H1 (cell line): ENCODE measurements around the gene TMEM212. TPM values are rescaled to one million over a fixed set of nuclear protein-coding genes. Genes with fewer than 3 reads are reported as not detected.

Source experiments
- CTCF ChIA-PET: fragments of 300-600 bp; sonication (Branson Sonifier 250); formaldehyde crosslinking; loops from one replicate; lab custom pipeline; 2021; ENCODE audit not compliant: partially characterized antibody; lab: Charles Lee
- POLR2A ChIA-PET: fragments of 300-600 bp; sonication (Branson Sonifier 250); formaldehyde crosslinking; loops from one replicate; lab custom pipeline; 2021; ENCODE audit warnings: inconsistent platforms; ENCODE audit not compliant: partially characterized antibody; lab: Charles Lee
- DNase-seq, 2 experiments: peaks; one replicate each; pipeline versions ENCODE4 v3.0.0 to v3.0.0-alpha.2; 2010 to 2022; ENCODE audit warnings: low spot score in 2 of 2, low read depth in 1 of 2, mixed read lengths in 1 of 2
- FAIRE-seq: peaks from 2 replicates; lab custom pipeline; 2011; peaks lifted over from hg19 to GRCh38; lab: Jason Lieb, UNC
- H2AFZ ChIP-seq: 2 replicates; pipeline ENCODE4 v1.8.1; 2012; ENCODE audit warnings: low read length, inconsistent platforms
- H2AK5ac ChIP-seq: 2 replicates; pipeline ENCODE4 v1.6.1; 2013; ENCODE audit warnings: low read depth, low read length
- H2BK120ac ChIP-seq: replicated peaks from 2 replicates; pipeline ENCODE3; 2013; ENCODE audit warnings: low read depth, low read length, inconsistent platforms
- H2BK12ac ChIP-seq: 2 replicates; pipeline ENCODE4 v1.6.1; 2013; ENCODE audit warnings: low read depth, low read length
- H2BK15ac ChIP-seq: 2 replicates; pipeline ENCODE4 v1.6.1; 2013; ENCODE audit warnings: low read length
- H2BK20ac ChIP-seq: 2 replicates; pipeline ENCODE4 v1.6.1; 2013; ENCODE audit warnings: low read length
- H2BK5ac ChIP-seq: 2 replicates; pipeline ENCODE4 v1.6.1; 2013; ENCODE audit warnings: low read depth, low read length
- H3K14ac ChIP-seq: 2 replicates; pipeline ENCODE4 v1.6.1; 2013; ENCODE audit warnings: inconsistent platforms; ENCODE audit not compliant: insufficient read length
- H3K18ac ChIP-seq: 2 replicates; pipeline ENCODE4 v1.6.1; 2013; ENCODE audit warnings: low read length; ENCODE audit errors: extremely low read depth
- H3K23ac ChIP-seq: 2 replicates; pipeline ENCODE4 v1.6.1; 2013; ENCODE audit warnings: inconsistent platforms; ENCODE audit not compliant: insufficient read length
- H3K23me2 ChIP-seq: 2 replicates; pipeline ENCODE4 v1.6.1; 2013; ENCODE audit warnings: low read depth, low read length
- H3K27ac ChIP-seq: 2 replicates; pipeline ENCODE4 v1.6.1; 2011; ENCODE audit warnings: low read depth, low read length, inconsistent platforms
- H3K27me3 ChIP-seq, 4 experiments: replicated peaks in 1 of 4; 1 replicate in 1 of 4; 2 replicates in 3 of 4; pipeline versions ENCODE4 v1.6.1 to v1.8.1; 2011 to 2013; ENCODE audit warnings: low read length in 3 of 4, mild to moderate bottlenecking in 3 of 4, inconsistent platforms in 2 of 4, mixed read lengths in 2 of 4, moderate library complexity in 1 of 4; ENCODE audit not compliant: control insufficient read depth in 3 of 4, insufficient read depth in 3 of 4; ENCODE audit errors: extremely low read depth in 1 of 4
- H3K36me3 ChIP-seq, 4 experiments: 2 replicates each; pipeline versions ENCODE4 v1.6.1 to v1.8.1; 2011 to 2013; ENCODE audit warnings: mild to moderate bottlenecking in 4 of 4, low read length in 3 of 4, moderate library complexity in 2 of 4, control low read depth in 1 of 4, inconsistent platforms in 1 of 4; ENCODE audit not compliant: insufficient read depth in 4 of 4, control insufficient read depth in 2 of 4
- H3K4ac ChIP-seq: replicated peaks from 2 replicates; pipeline ENCODE3; 2013; ENCODE audit warnings: low read length, low read depth, mixed read lengths, inconsistent platforms; ENCODE audit not compliant: insufficient read length
- H3K4me1 ChIP-seq, 4 experiments: replicated peaks in 1 of 4; 1 replicate in 1 of 4; 2 replicates in 3 of 4; pipeline versions ENCODE4 v1.6.1 to v1.8.1; 2011 to 2013; ENCODE audit warnings: low read length in 3 of 4, inconsistent platforms in 2 of 4, mixed read lengths in 1 of 4; ENCODE audit not compliant: insufficient read depth in 4 of 4, control insufficient read depth in 3 of 4
- H3K4me2 ChIP-seq, 2 experiments: 2 replicates each; pipeline versions ENCODE4 v1.6.1 to v1.8.1; 2011 to 2013; ENCODE audit warnings: low read depth in 2 of 2, low read length in 2 of 2, control low read depth in 1 of 2, inconsistent platforms in 1 of 2, mild to moderate bottlenecking in 1 of 2; ENCODE audit not compliant: insufficient read depth in 1 of 2
- H3K4me3 ChIP-seq, 4 experiments: fragments of 200-600, 300-600 bp in 1 of 4; sonication (generic), shearing (Covaris generic), sonication (Bioruptor Twin) in 1 of 4; 2 replicates each; pipeline versions ENCODE4 v1.5.1 to v1.8.1; 2011 to 2016; ENCODE audit warnings: low read length in 4 of 4, low read depth in 3 of 4, control low read depth in 2 of 4, inconsistent platforms in 2 of 4, mild to moderate bottlenecking in 2 of 4, mixed read lengths in 1 of 4, moderate library complexity in 1 of 4; ENCODE audit not compliant: insufficient read depth in 2 of 4; ENCODE audit errors: extremely low read depth in 1 of 4
- H3K56ac ChIP-seq: replicated peaks from 2 replicates; pipeline ENCODE3; 2013; ENCODE audit warnings: low read depth, mild to moderate bottlenecking, mixed read lengths, low read length, inconsistent platforms; ENCODE audit not compliant: insufficient read length
- H3K79me1 ChIP-seq: 2 replicates; pipeline ENCODE4 v1.6.1; 2013; ENCODE audit warnings: low read depth, low read length, control low read depth
- H3K79me2 ChIP-seq, 2 experiments: 2 replicates each; pipeline versions ENCODE4 v1.6.1 to v1.8.1; 2012 to 2013; ENCODE audit warnings: low read length in 2 of 2, mild to moderate bottlenecking in 2 of 2, inconsistent platforms in 1 of 2; ENCODE audit not compliant: insufficient read depth in 2 of 2, control insufficient read depth in 1 of 2
- H3K9ac ChIP-seq, 4 experiments: replicated peaks in 1 of 4; 1 replicate in 1 of 4; 2 replicates in 3 of 4; pipeline versions ENCODE4 v1.6.1 to v1.8.1; 2011 to 2013; ENCODE audit warnings: low read depth in 3 of 4, low read length in 3 of 4, control low read depth in 2 of 4, mild to moderate bottlenecking in 2 of 4, moderate library complexity in 2 of 4, inconsistent platforms in 1 of 4; ENCODE audit errors: extremely low read depth in 1 of 4
- H3K9me3 ChIP-seq, 2 experiments: 2 replicates each; pipeline versions ENCODE4 v1.6.1 to v1.8.1; 2012 to 2013; ENCODE audit warnings: mild to moderate bottlenecking in 2 of 2, moderate library complexity in 2 of 2, control low read depth in 1 of 2, inconsistent platforms in 1 of 2, low read depth in 1 of 2, low read length in 1 of 2, mixed read lengths in 1 of 2; ENCODE audit not compliant: insufficient read depth in 2 of 2
- H4K20me1 ChIP-seq, 2 experiments: replicated peaks in 1 of 2; 2 replicates each; pipeline versions ENCODE3 to v1.8.1; 2011 to 2013; ENCODE audit warnings: inconsistent platforms in 2 of 2, low read length in 2 of 2, mild to moderate bottlenecking in 1 of 2; ENCODE audit not compliant: insufficient read depth in 2 of 2, control insufficient read depth in 1 of 2
- H4K5ac ChIP-seq: 2 replicates; pipeline ENCODE4 v1.6.1; 2013; ENCODE audit warnings: low read length, low read depth, mixed read lengths, inconsistent platforms; ENCODE audit not compliant: insufficient read length
- H4K8ac ChIP-seq: 2 replicates; pipeline ENCODE4 v1.8.0; 2013; ENCODE audit warnings: mild to moderate bottlenecking, moderate library complexity, low read length, inconsistent platforms; ENCODE audit not compliant: insufficient read depth; ENCODE audit errors: extremely low read depth
- H4K91ac ChIP-seq: replicated peaks from 2 replicates; pipeline ENCODE3; 2013; ENCODE audit warnings: low read length, mixed read lengths, inconsistent platforms; ENCODE audit not compliant: insufficient read length
- CBX8 ChIP-seq: fragments of 300-800, 300-1000 bp; sonication (generic); IDR thresholded peaks from 2 replicates; pipeline ENCODE4 v1.7.1; 2016; ENCODE audit warnings: low read depth, low read length, borderline replicate concordance
- HDAC6 ChIP-seq: IDR thresholded peaks from one replicate; pipeline ENCODE4 v1.7.1; 2012; ENCODE audit warnings: low read depth, mild to moderate bottlenecking, inconsistent platforms, low read length, moderate library complexity
- RAD21 ChIP-seq, 2 experiments: IDR thresholded peaks in 1 of 2; conservative IDR thresholded peaks in 1 of 2; 2 replicates each; pipeline ENCODE4 v1.6.1; 2011; ENCODE audit warnings: low read depth in 2 of 2, low read length in 2 of 2, improper control_type of control experiment in 1 of 2, inconsistent platforms in 1 of 2, mild to moderate bottlenecking in 1 of 2, moderate library complexity in 1 of 2
- RFX5 ChIP-seq: IDR thresholded peaks from 2 replicates; pipeline ENCODE4 v1.6.1; 2011; ENCODE audit warnings: low read depth, low read length, improper control_type of control experiment, borderline replicate concordance
- SAP30 ChIP-seq: fragments of 300-600 bp; sonication (generic); IDR thresholded peaks from 2 replicates; pipeline ENCODE4 v1.7.1; 2012; ENCODE audit warnings: low read length, moderate library complexity, mild to moderate bottlenecking, inconsistent platforms; ENCODE audit not compliant: insufficient read depth, insufficient replicate concordance
- SUZ12 ChIP-seq: fragments of 200-600 bp; sonication (generic); IDR thresholded peaks from 2 replicates; pipeline ENCODE4 v1.6.1; 2012; ENCODE audit warnings: mild to moderate bottlenecking, inconsistent platforms, low read length, moderate library complexity, mixed read lengths
- TAF1 ChIP-seq: IDR thresholded peaks from 2 replicates; pipeline ENCODE4 v1.6.1; 2011; ENCODE audit warnings: mild to moderate bottlenecking, low read depth, low read length
- TAF7 ChIP-seq: optimal IDR thresholded peaks from 2 replicates; pipeline ENCODE3; 2011; ENCODE audit warnings: low read depth, mild to moderate bottlenecking, inconsistent platforms, low read length, moderate library complexity, borderline replicate concordance
- YY1 ChIP-seq: IDR thresholded peaks from 2 replicates; pipeline ENCODE4 v1.6.1; 2011; ENCODE audit warnings: low read depth, mild to moderate bottlenecking, low read length
- WGBS, 2 experiments: shearing (Covaris generic) in 1 of 2; methylation state at CpG; one replicate each; pipeline versions ENCODE4 v1.1.6 to v1.1.7; 2013 to 2015; ENCODE audit warnings: low lambda C conversion rate in 2 of 2, mixed read lengths in 2 of 2, inconsistent platforms in 1 of 2, low coverage in 1 of 2, missing lambda C conversion rate in 1 of 2; ENCODE audit not compliant: insufficient replicate concordance in 2 of 2, insufficient coverage in 1 of 2, insufficient read length in 1 of 2; ENCODE audit errors: extremely low coverage in 1 of 2, missing lambda C conversion rate in 1 of 2; 5-methylcytosine and 5-hydroxymethylcytosine counted together
- polyA plus RNA-seq, 7 experiments: library from polyadenylated mRNA; depleted of rRNA in 3 of 7; stranded (reverse) in 5 of 7; unstranded in 2 of 7; fragments of >200 nt in 5 of 7; fragments of 200-250 nt in 2 of 7; gene quantifications; 1 replicate in 5 of 7; 2 replicates in 1 of 7; 4 replicates in 1 of 7; pipeline versions ENCODE4 v1.2.1 to v1.2.3, GENCODE V29; 2011 to 2013; ENCODE audit warnings: missing spikeins in 2 of 7, mixed read lengths in 2 of 7
- total RNA-seq: library from RNA; stranded (reverse); fragmentation: NEBNext Ultra II Directional; extraction: Animal tissue kit (Norgen Biotek cat#: 25700); gene quantifications from 2 replicates; pipeline ENCODE4 v1.2.1, GENCODE V29; 2021
- TF ChIP-seq, protein P1 (sequence below): IDR thresholded peaks from 2 replicates; pipeline ENCODE4 v1.6.1; 2012; ENCODE audit warnings: inconsistent platforms
- TF ChIP-seq, protein P2 (sequence below): IDR thresholded peaks from 2 replicates; pipeline ENCODE4 v1.6.1; 2011; ENCODE audit warnings: low read length, improper control_type of control experiment

TMEM212 gene
- total and polyA plus RNA-seq, 2 of the 8 experiments (the other 6 are each of a cell fraction or from before 2014, with no cell fraction given) = not detected

- H3K4me1 ChIP-seq = no peaks in the 10 kb centered on the region; a peak in 1 of 7 replicates
- H2BK5ac ChIP-seq = no peak overlapping the region
- DNase-seq (no peak), FAIRE-seq (no peak)
- H3K27ac ChIP-seq = no peak overlapping the region
- no peaks in the 10 kb centered on the region; a peak in 1 of 8 replicates for H3K36me3 ChIP-seq
- H4K91ac ChIP-seq = no peak overlapping the region
- H2BK120ac ChIP-seq = no peak overlapping the region
- no peak overlapping the region for H3K4ac ChIP-seq
- H3K9ac ChIP-seq = no peak overlapping the region
- no peaks in the 10 kb centered on the region for H3K23me2 ChIP-seq
- H3K79me2 ChIP-seq = no peaks in the 10 kb centered on the region
- no peaks in the 10 kb centered on the region for H3K79me1 ChIP-seq
- H2BK12ac ChIP-seq = no peak overlapping the region
- H3K23ac ChIP-seq = no peak overlapping the region
- 93% methylated on average over 6 of the region's 6 CpGs; no CpG with 5 or more reads in 1 of the 2 experiments for WGBS, 2 experiments
- H3K9me3 ChIP-seq = peaks cover 14 to 16% of the 10 kb centered on the region in 2 experiments
- no peak overlapping the region for H2BK15ac ChIP-seq
- H3K4me2 ChIP-seq = no peak overlapping the region
- H2AFZ ChIP-seq = no peak overlapping the region
- POLR2A ChIA-PET = interaction anchor here (0.7 kb wide), 1 partner anchor 20 kb away, joined by 3 read pairs; no protein-coding TSS in a partner anchor
- no peak overlapping the region for H3K4me3 ChIP-seq
- no peak overlapping the region for H4K8ac ChIP-seq
- H3K18ac ChIP-seq = no peak overlapping the region
- H4K5ac ChIP-seq = no peak overlapping the region
- no peaks in the 10 kb centered on the region for H3K27me3 ChIP-seq
- CTCF ChIA-PET = interaction anchor here (1.1 to 1.4 kb wide), 3 partner anchors 8 to 235 kb away, joined by 3 to 5 read pairs (median 3); no protein-coding TSS in a partner anchor
- no peak overlapping the region for H2BK20ac ChIP-seq
- H4K20me1 ChIP-seq = no peaks in the 10 kb centered on the region
- H3K56ac ChIP-seq = no peak overlapping the region
- H3K14ac ChIP-seq = no peak overlapping the region
- H2AK5ac ChIP-seq = no peak overlapping the region
- TF ChIP-seq, protein P1, sequence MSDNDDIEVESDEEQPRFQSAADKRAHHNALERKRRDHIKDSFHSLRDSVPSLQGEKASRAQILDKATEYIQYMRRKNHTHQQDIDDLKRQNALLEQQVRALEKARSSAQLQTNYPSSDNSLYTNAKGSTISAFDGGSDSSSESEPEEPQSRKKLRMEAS = no peak
- TF ChIP-seq TAF7 = no peak
- no peak for TF ChIP-seq TAF1
- TF ChIP-seq, protein P2, sequence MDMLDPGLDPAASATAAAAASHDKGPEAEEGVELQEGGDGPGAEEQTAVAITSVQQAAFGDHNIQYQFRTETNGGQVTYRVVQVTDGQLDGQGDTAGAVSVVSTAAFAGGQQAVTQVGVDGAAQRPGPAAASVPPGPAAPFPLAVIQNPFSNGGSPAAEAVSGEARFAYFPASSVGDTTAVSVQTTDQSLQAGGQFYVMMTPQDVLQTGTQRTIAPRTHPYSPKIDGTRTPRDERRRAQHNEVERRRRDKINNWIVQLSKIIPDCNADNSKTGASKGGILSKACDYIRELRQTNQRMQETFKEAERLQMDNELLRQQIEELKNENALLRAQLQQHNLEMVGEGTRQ = no peak
- no peak for TF ChIP-seq RAD21 (IDR thresholded peaks at IDR 0.05 in 1 of 2, conservative IDR thresholded peaks at IDR 0.05 in 1 of 2; ENCODE audit: low read depth in 2 of 2, low read length in 2 of 2)
- TF ChIP-seq SAP30 = no peak
- TF ChIP-seq RFX5 = no peak
- no peak for TF ChIP-seq SUZ12
- no peak for TF ChIP-seq CBX8
- no peak for TF ChIP-seq YY1
- TF ChIP-seq HDAC6 = no peak
Observed at GRCh38 chr3:171849617-171850319, 6.6 kb downstream of the TMEM212 start.
